ENCODE results near the gene GRID2IP.
"Not testable (repeated sequence)": the region's sequence is repeated elsewhere in the genome, so short reads cannot be mapped to it uniquely, and the experiment has no call there.

GRID2IP gene

GRCh38 chr7:6551016-6551511, at the start of gene GRID2IP:
TSS of gene GRID2IP (minus strand) at chr7:6551461. CDS start at chr7:6551436, 25 bp downstream.
- in situ Hi-C loops (cut with HindIII; ENCODE audit: low sequenced_read_pairs): no loop called here

- in situ Hi-C loops (cut with HindIII; ENCODE audit: low sequenced_read_pairs): no loop called here
Measured at GRCh38 chr7:6600093-6600492, 48.8 kb upstream of the GRID2IP start.

GRCh38 chr7:6590645-6591110, 39.4 kb upstream of the GRID2IP start:
- in situ Hi-C loops (cut with HindIII; ENCODE audit: low sequenced_read_pairs): loop anchor here (5.0 kb wide), 1 partner anchor 42 kb away; no protein-coding TSS in a partner anchor

- in situ Hi-C loops (cut with HindIII; ENCODE audit: low sequenced_read_pairs): loop anchor here (5.0 kb wide), 1 partner anchor 42 kb away; no protein-coding TSS in a partner anchor
Measured at GRCh38 chr7:6589829-6590644, 38.8 kb upstream of the GRID2IP start, which contains the start of gene INTS15. TSS of gene INTS15 (plus strand) at chr7:6590021. CDS start at chr7:6590284, 263 bp downstream.

- in situ Hi-C loops (cut with HindIII; ENCODE audit: low sequenced_read_pairs): no loop called here
Measured at GRCh38 chr7:6589151-6589828, 38.0 kb upstream of the GRID2IP start.

GRCh38 chr7:6588566-6588965, 37.3 kb upstream of the GRID2IP start:
- in situ Hi-C loops (cut with HindIII; ENCODE audit: low sequenced_read_pairs): no loop called here

- in situ Hi-C loops (cut with HindIII; ENCODE audit: low sequenced_read_pairs): not testable (repeated sequence)
Measured at GRCh38 chr7:6585746-6586432, 34.6 kb upstream of the GRID2IP start.

GRCh38 chr7:6579446-6579845, 28.2 kb upstream of the GRID2IP start:
- in situ Hi-C loops (cut with HindIII; ENCODE audit: low sequenced_read_pairs): loop anchor here (5.0 kb wide), 1 partner anchor 87 kb away; no protein-coding TSS in a partner anchor

GRCh38 chr7:6578114-6579084, 27.1 kb upstream of the GRID2IP start:
- in situ Hi-C loops (cut with HindIII; ENCODE audit: low sequenced_read_pairs): loop anchor here (5.0 kb wide), 1 partner anchor 86 kb away; no protein-coding TSS in a partner anchor

GRCh38 chr7:6577369-6578113, 26.3 kb upstream of the GRID2IP start, which contains the start of gene ZDHHC4:
TSS of gene ZDHHC4 (plus strand) at chr7:6577454. CDS start at chr7:6580562, 3,108 bp downstream.
- in situ Hi-C loops (cut with HindIII; ENCODE audit: low sequenced_read_pairs): loop anchor here (5.0 kb wide), 1 partner anchor 85 kb away; no protein-coding TSS in a partner anchor

GRCh38 chr7:6576867-6577368, 25.7 kb upstream of the GRID2IP start:
- in situ Hi-C loops (cut with HindIII; ENCODE audit: low sequenced_read_pairs): loop anchor here (5.0 kb wide), 1 partner anchor 85 kb away; no protein-coding TSS in a partner anchor

- in situ Hi-C loops (cut with HindIII; ENCODE audit: low sequenced_read_pairs): loop anchor here (5.0 kb wide), 1 partner anchor 84 kb away; no protein-coding TSS in a partner anchor
Measured at GRCh38 chr7:6576024-6576866, 25.0 kb upstream of the GRID2IP start.

- in situ Hi-C loops (cut with HindIII; ENCODE audit: low sequenced_read_pairs): loop anchor here (5.0 kb wide), 1 partner anchor 83 kb away; no protein-coding TSS in a partner anchor
Measured at GRCh38 chr7:6575281-6576023, 24.2 kb upstream of the GRID2IP start.

GRCh38 chr7:6571160-6571779, 20.0 kb upstream of the GRID2IP start:
- in situ Hi-C loops (cut with HindIII; ENCODE audit: low sequenced_read_pairs): no loop called here

- in situ Hi-C loops (cut with HindIII; ENCODE audit: low sequenced_read_pairs): no loop called here
Measured at GRCh38 chr7:6567886-6568285, 16.6 kb upstream of the GRID2IP start.

- in situ Hi-C loops (cut with HindIII; ENCODE audit: low sequenced_read_pairs): no loop called here
Measured at GRCh38 chr7:6565655-6566054, 14.4 kb upstream of the GRID2IP start.

Data from endothelial cell of hepatic sinusoid (primary cell).